ENCODE data around the gene NALCN. TPM values are rescaled to one million over a fixed set of nuclear protein-coding genes. Genes with fewer than 3 reads are reported as not detected.

NALCN gene
- total and polyA plus RNA-seq, 2 of the 8 experiments (the other 6 are each of a cell fraction or from before 2014, with no cell fraction given): 0.26 to 0.54 TPM

DNA sequence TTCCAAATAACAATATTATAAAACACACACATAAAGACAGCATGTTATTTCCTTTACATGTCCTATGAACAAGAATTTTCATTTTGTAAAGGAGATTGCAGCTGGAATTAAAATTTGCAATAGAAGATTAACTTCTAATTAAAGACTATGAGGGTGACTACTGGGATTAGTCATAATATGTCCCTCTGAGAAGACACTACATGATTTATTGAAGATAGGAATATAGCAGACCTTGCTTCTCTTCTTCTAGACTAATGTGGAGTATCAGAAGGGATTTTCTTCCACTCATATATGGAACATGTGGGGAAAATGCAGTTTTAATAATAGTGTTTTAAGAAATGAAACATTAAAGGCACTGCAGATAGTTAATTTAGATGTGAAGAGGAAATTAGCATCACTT, 177.8 kb downstream of the NALCN start:
- ChIA-PET CTCF (ENCODE audit: partially characterized antibody) (no interaction called here), POLR2A (ENCODE audit: partially characterized antibody) (no interaction called here)
- Histone ChIP-seq H3K4ac (replicated peaks; ENCODE audit: insufficient read length, low read depth, low read length) (no peak overlapping the region), H3K9me3 (ENCODE audit: insufficient read depth in 2 of 2, low read depth in 1 of 2, low read length in 1 of 2) (no peaks in the 10 kb centered on the region), H3K79me1 (ENCODE audit: low read depth, low read length) (no peaks in the 10 kb centered on the region), H3K14ac (ENCODE audit: insufficient read length) (no peak overlapping the region), H3K36me3 (ENCODE audit: control insufficient read depth in 2 of 4, insufficient read depth in 4 of 4, low read length in 3 of 4) (no peaks in the 10 kb centered on the region), H3K23me2 (ENCODE audit: low read depth, low read length) (no peaks in the 10 kb centered on the region), H3K27me3 (replicated peaks in 1 of 4; ENCODE audit: control insufficient read depth in 3 of 4, extremely low read depth in 1 of 4, insufficient read depth in 3 of 4, low read length in 3 of 4) (no peaks in the 10 kb centered on the region), H3K4me3 (ENCODE audit: extremely low read depth in 1 of 4, insufficient read depth in 2 of 4, low read depth in 3 of 4, low read length in 4 of 4) (no peak overlapping the region), H3K18ac (ENCODE audit: extremely low read depth, low read length) (no peak overlapping the region), H2BK15ac (ENCODE audit: low read length) (no peak overlapping the region), H4K5ac (ENCODE audit: insufficient read length, low read depth, low read length) (no peak overlapping the region), H4K20me1 (replicated peaks in 1 of 2; ENCODE audit: control insufficient read depth in 1 of 2, insufficient read depth in 2 of 2, low read length in 2 of 2) (no peaks in the 10 kb centered on the region), H2BK120ac (replicated peaks; ENCODE audit: low read depth, low read length) (no peak overlapping the region), H2AK5ac (ENCODE audit: low read depth, low read length) (no peak overlapping the region), H2BK12ac (ENCODE audit: low read depth, low read length) (no peak overlapping the region), H3K9ac (replicated peaks in 1 of 4; ENCODE audit: extremely low read depth in 1 of 4, low read depth in 3 of 4, low read length in 3 of 4) (no peak overlapping the region), H3K27ac (ENCODE audit: low read depth, low read length) (no peak overlapping the region), H2BK5ac (ENCODE audit: low read depth, low read length) (no peak overlapping the region), H4K91ac (replicated peaks; ENCODE audit: insufficient read length, low read length) (no peak overlapping the region), H3K4me1 (replicated peaks in 1 of 4; ENCODE audit: control insufficient read depth in 3 of 4, insufficient read depth in 4 of 4, low read length in 3 of 4) (no peaks in the 10 kb centered on the region), H3K79me2 (ENCODE audit: control insufficient read depth in 1 of 2, insufficient read depth in 2 of 2, low read length in 2 of 2) (no peaks in the 10 kb centered on the region), H3K23ac (ENCODE audit: insufficient read length) (no peak overlapping the region), H2BK20ac (ENCODE audit: low read length) (no peak overlapping the region), H2AFZ (ENCODE audit: low read length) (no peak overlapping the region), H3K56ac (replicated peaks; ENCODE audit: insufficient read length, low read depth, low read length) (no peak overlapping the region), H3K4me2 (ENCODE audit: insufficient read depth in 1 of 2, low read depth in 2 of 2, low read length in 2 of 2) (no peak overlapping the region), H4K8ac (ENCODE audit: extremely low read depth, insufficient read depth, low read length) (no peak overlapping the region)
- FAIRE-seq (no peak), DNase-seq (ENCODE audit: low read depth in 1 of 2, low spot score in 2 of 2) (no peak)
- no peak for TF ChIP-seq NANOG (IDR thresholded peaks at IDR 0.05; ENCODE audit: insufficient read depth, low read depth, low read length, poor library complexity, severe bottlenecking)
- no peak for TF ChIP-seq PHF8 (conservative IDR thresholded peaks at IDR 0.05; ENCODE audit: low read depth, low read length)
- no peak for TF ChIP-seq SIX5 (IDR thresholded peaks at IDR 0.05; ENCODE audit: low read depth, low read length)
- TF ChIP-seq, protein P1, sequence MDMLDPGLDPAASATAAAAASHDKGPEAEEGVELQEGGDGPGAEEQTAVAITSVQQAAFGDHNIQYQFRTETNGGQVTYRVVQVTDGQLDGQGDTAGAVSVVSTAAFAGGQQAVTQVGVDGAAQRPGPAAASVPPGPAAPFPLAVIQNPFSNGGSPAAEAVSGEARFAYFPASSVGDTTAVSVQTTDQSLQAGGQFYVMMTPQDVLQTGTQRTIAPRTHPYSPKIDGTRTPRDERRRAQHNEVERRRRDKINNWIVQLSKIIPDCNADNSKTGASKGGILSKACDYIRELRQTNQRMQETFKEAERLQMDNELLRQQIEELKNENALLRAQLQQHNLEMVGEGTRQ (IDR thresholded peaks at IDR 0.05; ENCODE audit: low read length): no peak
- no peak for TF ChIP-seq NRF1 (IDR thresholded peaks at IDR 0.05; ENCODE audit: low read depth, low read length)
- no peak for TF ChIP-seq BCL11A (IDR thresholded peaks at IDR 0.05; ENCODE audit: low read depth in 2 of 2, low read length in 2 of 2)
- TF ChIP-seq RFX5 (IDR thresholded peaks at IDR 0.05; ENCODE audit: borderline replicate concordance, low read depth, low read length): no peak
- TF ChIP-seq SP2 (IDR thresholded peaks at IDR 0.05; ENCODE audit: low read length): no peak
- no peak for TF ChIP-seq RBBP5 (IDR thresholded peaks at IDR 0.05; ENCODE audit: borderline replicate concordance, low read depth, low read length)
- TF ChIP-seq HDAC2 (IDR thresholded peaks at IDR 0.05; ENCODE audit: borderline replicate concordance in 1 of 2, low read depth in 2 of 2, low read length in 2 of 2): no peak
- TF ChIP-seq CEBPB (IDR thresholded peaks at IDR 0.05; ENCODE audit: low read depth, low read length): no peak
- TF ChIP-seq YY1 (IDR thresholded peaks at IDR 0.05; ENCODE audit: low read depth, low read length): no peak
- no peak for TF ChIP-seq SP4 (IDR thresholded peaks at IDR 0.05; ENCODE audit: low read length)
- TF ChIP-seq JUND (IDR thresholded peaks at IDR 0.05; ENCODE audit: low read length): no peak
- TF ChIP-seq CBX8 (IDR thresholded peaks at IDR 0.05; ENCODE audit: borderline replicate concordance, low read depth, low read length): no peak
- TF ChIP-seq SIRT6 (IDR thresholded peaks at IDR 0.05; ENCODE audit: low read length): no peak

All from H1 (cell line).